Astrocyte of the cerebellum (primary cell): ENCODE results near the gene FOXJ3.

ENCODE experiments used
- DNase-seq: peaks from one replicate; pipeline ENCODE4 v3.0.0-alpha.2; 2011; ENCODE audit warnings: low read depth
- H3K4me3 ChIP-seq: 2 replicates; pipeline ENCODE4 v1.5.1; 2011; ENCODE audit warnings: mild to moderate bottlenecking, low read depth, low read length, moderate library complexity
- in situ Hi-C: cut with HindIII; loops from 2 replicates; pipeline ENCODE4 v1.10.0; 2017; ENCODE audit warnings: low sequenced_read_pairs
- TF ChIP-seq, protein P1 (sequence below): IDR thresholded peaks from 2 replicates; pipeline ENCODE4 v1.5.1; 2012; ENCODE audit warnings: low read length, low read depth, moderate library complexity, mild to moderate bottlenecking; ENCODE audit errors: missing control alignments

Gene FOXJ3

DNA sequence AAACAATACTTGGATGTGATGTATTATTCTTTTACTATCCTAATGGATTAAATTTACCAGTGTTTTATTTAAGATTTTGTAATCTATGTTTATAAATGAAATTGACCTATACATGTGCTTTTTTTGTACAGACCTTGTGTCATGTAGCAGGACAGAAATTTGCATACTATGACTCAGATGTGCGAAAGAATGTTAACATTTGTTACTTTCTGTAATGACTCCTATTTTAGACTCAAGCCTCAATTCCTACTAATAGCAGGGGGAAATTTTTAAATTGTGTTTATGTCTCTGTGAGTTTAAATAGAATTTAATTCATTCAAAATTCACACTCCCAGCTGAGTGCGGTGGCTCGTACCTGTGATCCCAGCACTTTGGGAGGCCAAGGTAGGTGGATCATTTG, 23.8 kb upstream of the FOXJ3 start:
- DNase-seq = no peak
- H3K4me3 ChIP-seq = no peak overlapping the region
- TF ChIP-seq, protein P1, sequence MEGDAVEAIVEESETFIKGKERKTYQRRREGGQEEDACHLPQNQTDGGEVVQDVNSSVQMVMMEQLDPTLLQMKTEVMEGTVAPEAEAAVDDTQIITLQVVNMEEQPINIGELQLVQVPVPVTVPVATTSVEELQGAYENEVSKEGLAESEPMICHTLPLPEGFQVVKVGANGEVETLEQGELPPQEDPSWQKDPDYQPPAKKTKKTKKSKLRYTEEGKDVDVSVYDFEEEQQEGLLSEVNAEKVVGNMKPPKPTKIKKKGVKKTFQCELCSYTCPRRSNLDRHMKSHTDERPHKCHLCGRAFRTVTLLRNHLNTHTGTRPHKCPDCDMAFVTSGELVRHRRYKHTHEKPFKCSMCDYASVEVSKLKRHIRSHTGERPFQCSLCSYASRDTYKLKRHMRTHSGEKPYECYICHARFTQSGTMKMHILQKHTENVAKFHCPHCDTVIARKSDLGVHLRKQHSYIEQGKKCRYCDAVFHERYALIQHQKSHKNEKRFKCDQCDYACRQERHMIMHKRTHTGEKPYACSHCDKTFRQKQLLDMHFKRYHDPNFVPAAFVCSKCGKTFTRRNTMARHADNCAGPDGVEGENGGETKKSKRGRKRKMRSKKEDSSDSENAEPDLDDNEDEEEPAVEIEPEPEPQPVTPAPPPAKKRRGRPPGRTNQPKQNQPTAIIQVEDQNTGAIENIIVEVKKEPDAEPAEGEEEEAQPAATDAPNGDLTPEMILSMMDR = no peak
- in situ Hi-C loops = no loop called here

DNA sequence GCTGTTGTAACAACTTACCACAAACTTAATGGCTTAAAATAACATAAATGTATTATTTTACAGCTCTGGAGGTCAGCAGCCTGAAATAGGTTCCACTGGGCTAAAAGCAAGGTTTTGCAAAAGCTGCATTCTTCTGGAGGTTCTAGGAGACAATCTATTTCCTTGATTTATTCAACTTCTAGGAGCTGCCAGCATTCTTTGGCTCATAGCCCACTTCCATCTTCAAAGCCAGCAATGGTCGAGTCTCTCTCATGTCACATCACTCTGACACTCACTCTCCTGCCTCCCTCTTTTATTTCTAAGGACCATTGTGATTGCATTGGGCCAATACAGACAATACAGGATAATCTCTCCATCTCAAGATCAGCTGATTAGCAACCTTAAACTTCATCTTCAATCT, 15.1 kb upstream of the FOXJ3 start:
- TF ChIP-seq, protein P1 = no peak
- no peak for DNase-seq
- in situ Hi-C loops = no loop called here
- H3K4me3 ChIP-seq = no peak overlapping the region

DNA sequence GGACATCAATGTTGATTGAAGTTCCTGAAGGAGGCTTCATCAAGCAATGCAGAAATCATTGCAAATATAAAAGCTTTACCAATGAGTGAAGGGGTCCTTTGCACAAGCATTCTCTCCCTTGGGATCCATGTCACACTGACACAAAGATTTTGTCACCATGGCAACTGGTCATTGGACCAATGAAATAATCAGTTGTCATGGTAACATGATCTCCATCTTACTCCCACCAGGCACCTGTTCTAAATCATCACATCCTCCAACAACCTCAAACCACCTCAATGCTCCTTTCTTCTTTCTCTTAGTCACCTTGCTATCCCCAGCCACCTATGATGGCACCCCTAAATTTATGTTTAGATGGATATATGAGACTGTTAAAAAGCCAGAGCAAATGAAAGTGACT, 13.5 kb upstream of the FOXJ3 start:
- TF ChIP-seq, protein P1 = no peak
- no peak for DNase-seq
- in situ Hi-C loops = no loop called here
- no peak overlapping the region for H3K4me3 ChIP-seq

DNA sequence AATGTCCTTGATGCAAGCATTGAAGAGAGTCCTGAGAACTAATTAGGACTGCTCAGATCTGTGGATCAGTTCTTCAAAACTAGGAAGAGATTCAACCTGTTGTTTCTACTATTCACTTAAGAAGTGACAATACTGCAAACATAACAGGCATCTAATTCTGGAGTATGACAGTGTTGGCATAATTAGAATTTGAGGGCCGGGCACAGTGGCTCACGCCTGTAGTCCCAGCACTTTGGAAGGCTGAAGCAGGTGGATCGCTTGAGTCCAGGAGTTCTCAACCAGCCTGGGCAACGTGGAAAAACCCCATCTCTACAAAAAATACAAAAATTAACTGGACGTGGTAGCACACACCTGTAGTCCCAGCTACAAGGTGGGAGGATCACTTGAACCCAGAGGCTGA, 8.0 kb upstream of the FOXJ3 start:
- in situ Hi-C loops = no loop called here
- no peak for DNase-seq
- TF ChIP-seq, protein P1 = no peak
- no peak overlapping the region for H3K4me3 ChIP-seq

DNA sequence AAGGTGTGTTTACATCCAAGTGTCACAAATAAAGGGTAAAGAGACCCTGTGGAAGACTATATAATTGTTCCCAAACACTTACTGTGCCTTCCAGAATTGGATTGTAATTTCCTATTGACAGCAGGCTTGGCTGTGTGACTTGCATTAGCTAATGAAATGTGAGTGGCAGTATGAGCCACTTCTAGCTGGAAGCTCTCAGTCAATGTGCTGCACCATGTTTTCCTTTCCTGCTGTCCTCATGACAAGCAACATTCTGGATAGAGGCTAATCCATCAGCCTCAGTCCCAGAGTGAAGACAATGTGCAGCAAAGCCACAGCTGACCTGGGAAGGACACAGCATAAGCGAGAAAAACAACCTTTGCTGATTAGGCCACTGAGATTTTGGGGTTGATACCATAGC, 5.9 kb upstream of the FOXJ3 start:
- TF ChIP-seq, protein P1 = no peak
- DNase-seq = no peak
- no peak overlapping the region for H3K4me3 ChIP-seq
- in situ Hi-C loops = no loop called here

DNA sequence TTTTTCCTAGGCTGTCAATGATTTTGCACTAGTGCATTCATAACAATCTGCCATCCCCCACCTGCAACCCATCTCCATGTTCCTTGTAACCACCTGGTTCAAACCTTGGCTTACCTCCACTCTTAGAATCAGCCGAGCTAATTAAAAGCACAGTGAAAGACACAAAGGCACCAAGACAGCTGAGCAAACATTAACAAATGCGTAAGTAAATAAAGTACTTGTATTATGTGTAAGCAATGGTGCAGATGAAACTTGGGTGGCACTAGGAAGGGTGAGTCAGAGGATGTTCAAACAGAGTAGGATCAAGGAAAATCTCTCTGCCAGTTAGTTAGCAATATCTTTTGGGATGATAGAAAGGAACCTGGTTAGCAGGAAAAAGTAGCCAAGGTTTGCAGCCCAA, 5.1 kb upstream of the FOXJ3 start:
- in situ Hi-C loops = no loop called here
- DNase-seq = no peak
- TF ChIP-seq, protein P1 = no peak
- H3K4me3 ChIP-seq = no peak overlapping the region

DNA sequence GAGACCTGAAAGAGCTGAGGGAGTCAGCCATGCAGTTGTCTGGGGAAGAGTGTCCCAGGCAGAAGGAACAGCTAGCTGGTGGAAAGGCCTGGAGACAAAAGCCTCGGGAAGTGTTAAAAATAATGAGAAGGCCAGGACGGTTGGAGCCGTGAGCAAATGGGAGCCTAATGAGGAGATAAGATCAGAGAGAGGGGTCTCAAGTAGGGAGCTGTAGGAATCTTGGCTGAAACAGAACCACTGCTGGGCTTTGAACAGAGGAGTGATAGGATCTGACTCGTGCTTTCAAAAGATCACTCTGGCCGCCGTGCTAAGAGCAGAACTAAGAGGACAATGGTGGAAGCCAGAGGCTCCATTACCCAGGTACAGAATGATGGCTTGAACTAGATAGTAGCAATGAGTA, 1.9 kb upstream of the FOXJ3 start:
- TF ChIP-seq, protein P1 = no peak
- H3K4me3 ChIP-seq = no peak overlapping the region
- no peak for DNase-seq
- in situ Hi-C loops = no loop called here
